CD4-positive, alpha-beta T cell (primary cell): Measurements from ENCODE around the gene UBL4A. TPM values are rescaled to one million over a fixed set of nuclear protein-coding genes. Genes with fewer than 3 reads are reported as not detected.

Experiments
- ATAC-seq: fragments of 200-7000 bp; cut with Tn5 transposase; one replicate; pipeline ENCODE4 v1.10.0; 2022; ENCODE audit warnings: mild to moderate bottlenecking; ENCODE audit not compliant: poor library complexity
- CTCF ChIA-PET: fragments of 350-600 bp; sonication (Branson Sonifier 250); formaldehyde crosslinking; loops from one replicate; lab custom pipeline; 2021; ENCODE audit warnings: antibody characterized with exemption, inconsistent platforms; lab: Charles Lee
- POLR2A ChIA-PET: fragments of 350-600 bp; sonication (Branson Sonifier 250); formaldehyde crosslinking; loops from one replicate; lab custom pipeline; 2021; ENCODE audit warnings: antibody characterized with exemption, inconsistent platforms; lab: Charles Lee
- DNase-seq, 14 experiments: peaks; one replicate each; pipeline ENCODE4 v3.0.0-alpha.2; 2013 to 2020; ENCODE audit warnings: mixed read lengths in 2 of 14
- H3K27ac ChIP-seq, 2 donors: one replicate each; pipeline versions ENCODE4 v1.5.1 to v1.7.0; 2013; ENCODE audit warnings: low read length in 2 of 2, low read depth in 1 of 2, mild to moderate bottlenecking in 1 of 2
- H3K27me3 ChIP-seq, 2 experiments: 1 replicate in 1 of 2; 2 replicates in 1 of 2; pipeline versions ENCODE4 v1.6.1 to v1.7.0; 2013; ENCODE audit warnings: low read length in 2 of 2, control low read depth in 1 of 2, mild to moderate bottlenecking in 1 of 2, moderate library complexity in 1 of 2; ENCODE audit not compliant: insufficient read depth in 2 of 2, control insufficient read depth in 1 of 2
- H3K36me3 ChIP-seq: one replicate; pipeline ENCODE4 v1.6.1; 2013; ENCODE audit warnings: low read length, control low read depth; ENCODE audit not compliant: insufficient read depth
- H3K4me1 ChIP-seq: one replicate; pipeline ENCODE4 v1.6.1; 2013; ENCODE audit warnings: low read length, control low read depth; ENCODE audit not compliant: insufficient read depth
- H3K4me3 ChIP-seq: one replicate; pipeline ENCODE4 v1.5.1; 2013; ENCODE audit warnings: mild to moderate bottlenecking, low read length, moderate library complexity
- H3K9me3 ChIP-seq, 2 experiments: 1 replicate in 1 of 2; 2 replicates in 1 of 2; pipeline versions ENCODE4 v1.6.1 to v1.7.0; 2013; ENCODE audit warnings: low read length in 2 of 2, mild to moderate bottlenecking in 2 of 2, control low read depth in 1 of 2, moderate library complexity in 1 of 2; ENCODE audit not compliant: control insufficient read depth in 1 of 2, insufficient read depth in 1 of 2
- H3K27ac Mint-ChIP-seq: one replicate; pipeline ENCODE4 v1.8.0; 2020; ENCODE audit warnings: mixed read lengths
- H3K27me3 Mint-ChIP-seq: one replicate; pipeline ENCODE4 v1.8.0; 2021; ENCODE audit warnings: mixed read lengths
- H3K36me3 Mint-ChIP-seq: one replicate; pipeline ENCODE4 v1.8.0; 2021; ENCODE audit warnings: low read depth, mixed read lengths
- H3K4me1 Mint-ChIP-seq: one replicate; pipeline ENCODE4 v1.8.0; 2021; ENCODE audit warnings: low read depth, mixed read lengths
- H3K4me3 Mint-ChIP-seq: one replicate; pipeline ENCODE4 v1.8.0; 2020; ENCODE audit warnings: mild to moderate bottlenecking, mixed read lengths
- H3K9me3 Mint-ChIP-seq: one replicate; pipeline ENCODE4 v1.8.0; 2020; ENCODE audit warnings: mixed read lengths
- CTCF ChIP-seq: fragments of 200-600 bp; IDR thresholded peaks from one replicate; pipeline ENCODE4 v1.8.0; 2022; ENCODE audit warnings: antibody characterized with exemption, mild to moderate bottlenecking
- intact Hi-C, 2 experiments: fragments of 100-400 bp; cut with DNase I in 1 of 2; cut with micrococcal nuclease in 1 of 2; formaldehyde crosslinking; loops; one replicate each; pipeline versions ENCODE4 v1.15.1 to v1.9.0; 2023 to 2025; cut with DNase I, micrococcal nuclease
- total RNA-seq, 174 experiments: library from RNA in 2 of 174; stranded (reverse) in 2 of 174; gene quantifications; one replicate each; pipeline ENCODE4 v1.2.3 and lab custom pipeline; 2021 to 2026

Gene UBL4A
- total RNA-seq, 2 experiments from 2014 or later, result 6.6 to 8.9 TPM

DNA sequence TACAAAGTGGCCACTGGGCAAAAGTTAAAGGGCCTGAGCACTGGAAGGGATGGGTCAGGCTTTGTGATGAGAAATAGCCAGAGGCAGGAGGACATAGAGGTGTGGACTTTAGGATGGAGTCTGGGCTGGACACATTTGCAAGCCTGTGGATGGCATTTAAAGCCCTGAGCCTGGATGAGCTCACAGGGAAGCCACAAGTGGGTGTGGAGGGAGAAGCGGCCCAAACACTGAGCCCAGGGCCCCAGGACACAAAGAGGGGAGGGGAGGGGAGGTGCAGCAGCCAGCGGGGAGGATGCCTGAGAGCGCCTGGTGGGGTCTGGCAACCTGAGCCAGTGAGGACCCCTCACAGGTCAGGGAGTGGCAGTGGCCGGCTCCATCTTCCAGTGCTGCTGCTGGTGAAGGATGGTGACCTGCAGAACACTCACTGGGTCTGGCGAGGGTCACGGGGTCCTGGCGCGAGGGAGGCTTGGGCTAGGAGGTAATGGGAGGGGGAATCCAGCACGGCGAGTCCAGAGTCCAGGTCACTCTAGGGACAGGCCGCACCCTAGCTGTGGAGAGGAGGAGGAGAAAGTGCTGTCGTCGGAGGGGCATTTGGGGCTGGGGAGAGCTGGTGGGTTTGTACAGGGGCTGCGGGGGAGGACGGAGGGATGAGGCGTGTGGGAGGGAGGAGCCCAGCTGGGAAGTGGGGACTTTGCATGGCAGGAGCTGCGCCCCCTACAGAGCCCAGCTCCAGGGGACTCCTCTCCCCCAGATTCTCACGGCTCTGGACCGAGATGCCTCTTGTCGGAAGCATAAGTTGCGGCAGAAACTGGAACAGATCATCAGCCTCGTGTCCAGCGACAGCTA is 14.4 kb downstream of the UBL4A start:
- intact Hi-C loops, result no loop called here
- H3K4me3 ChIP-seq, result no peak overlapping the region
- ATAC-seq, result no peak
- ChIA-PET POLR2A (no interaction called here), CTCF (no interaction called here)
- H3K4me1 Mint-ChIP-seq, result peaks cover 6% of the 10 kb centered on the region
- H3K9me3 ChIP-seq, result no peaks in the 10 kb centered on the region
- peak in 1 of 14 experiments; percentile 8 for DNase-seq
- H3K27me3 ChIP-seq, result no peaks in the 10 kb centered on the region
- H3K27ac Mint-ChIP-seq, result no peak overlapping the region
- no peaks in the 10 kb centered on the region for H3K9me3 Mint-ChIP-seq
- no peak overlapping the region for H3K27ac ChIP-seq
- peaks cover 26% of the 10 kb centered on the region for H3K36me3 ChIP-seq
- TF ChIP-seq CTCF, result no peak
- peaks cover 19% of the 10 kb centered on the region for H3K36me3 Mint-ChIP-seq
- H3K4me3 Mint-ChIP-seq, result no peak overlapping the region
- no peaks in the 10 kb centered on the region for H3K27me3 Mint-ChIP-seq
- H3K4me1 ChIP-seq, result peaks cover 5% of the 10 kb centered on the region

DNA sequence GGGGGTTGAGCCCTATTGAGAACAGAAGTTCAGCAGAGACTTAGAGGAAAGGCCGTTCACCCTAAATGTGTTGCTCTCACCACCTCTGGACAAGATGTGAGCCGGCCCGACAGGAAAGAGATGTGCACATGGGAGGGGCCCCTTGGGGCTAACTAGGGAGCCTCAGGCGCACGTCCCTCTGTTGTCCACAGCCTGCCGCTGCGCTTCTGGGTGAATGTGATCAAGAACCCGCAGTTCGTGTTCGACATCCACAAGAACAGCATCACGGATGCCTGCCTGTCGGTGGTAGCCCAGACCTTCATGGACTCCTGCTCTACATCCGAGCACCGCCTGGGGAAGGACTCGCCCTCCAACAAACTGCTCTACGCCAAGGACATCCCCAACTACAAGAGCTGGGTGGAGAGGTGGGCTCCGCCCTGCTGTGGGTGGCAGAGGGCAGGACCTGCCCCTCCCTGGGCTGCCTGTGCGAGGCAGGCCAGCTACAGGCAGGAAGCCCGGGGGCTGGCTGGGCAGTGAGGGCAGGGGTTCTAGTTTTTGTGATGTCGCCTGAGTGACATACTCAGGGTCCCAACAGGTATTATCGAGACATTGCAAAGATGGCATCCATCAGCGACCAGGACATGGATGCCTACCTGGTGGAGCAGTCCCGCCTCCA is 15.4 kb downstream of the UBL4A start:
- Mint-ChIP-seq H3K4me1 (no peaks in the 10 kb centered on the region), H3K27me3 (no peaks in the 10 kb centered on the region), H3K27ac (no peak overlapping the region), H3K36me3 (peaks cover 19% of the 10 kb centered on the region), H3K4me3 (no peak overlapping the region), H3K9me3 (no peaks in the 10 kb centered on the region)
- H3K9me3 ChIP-seq, result no peaks in the 10 kb centered on the region
- POLR2A ChIA-PET, result no interaction called here
- peaks cover 36% of the 10 kb centered on the region for H3K36me3 ChIP-seq
- intact Hi-C loops, result no loop called here
- H3K27me3 ChIP-seq, result no peaks in the 10 kb centered on the region
- no peak for TF ChIP-seq CTCF
- no peaks in the 10 kb centered on the region for H3K4me1 ChIP-seq
- CTCF ChIA-PET, result no interaction called here
- no peak overlapping the region for H3K4me3 ChIP-seq
- no peak for ATAC-seq
- DNase-seq, result no peak
- no peak overlapping the region for H3K27ac ChIP-seq

GRCh38 chrX:154470434-154470833 is 16.0 kb downstream of the UBL4A start:
- Histone ChIP-seq H3K36me3 (peaks cover 40% of the 10 kb centered on the region), H3K27me3 (no peaks in the 10 kb centered on the region), H3K4me1 (no peaks in the 10 kb centered on the region), H3K4me3 (no peak overlapping the region), H3K27ac (no peak overlapping the region), H3K9me3 (no peaks in the 10 kb centered on the region)
- DNase-seq, result no peak
- no peaks in the 10 kb centered on the region for H3K27me3 Mint-ChIP-seq
- H3K36me3 Mint-ChIP-seq, result peaks cover 19% of the 10 kb centered on the region
- H3K9me3 Mint-ChIP-seq, result no peaks in the 10 kb centered on the region
- CTCF ChIA-PET, result no interaction called here
- no peak overlapping the region for H3K4me3 Mint-ChIP-seq
- intact Hi-C loops, result no loop called here
- no peaks in the 10 kb centered on the region for H3K4me1 Mint-ChIP-seq
- POLR2A ChIA-PET, result no interaction called here
- no peak for TF ChIP-seq CTCF
- no peak overlapping the region for H3K27ac Mint-ChIP-seq
- no peak for ATAC-seq
